ENCODE data around the gene PCNT. TPM values are rescaled to one million over a fixed set of nuclear protein-coding genes. Genes with fewer than 3 reads are reported as not detected.

Gene PCNT
- total and polyA plus RNA-seq, 2 donors (not counting 1 experiment from before 2014, with no cell fraction given), result 20.3 to 58.1 TPM

DNA sequence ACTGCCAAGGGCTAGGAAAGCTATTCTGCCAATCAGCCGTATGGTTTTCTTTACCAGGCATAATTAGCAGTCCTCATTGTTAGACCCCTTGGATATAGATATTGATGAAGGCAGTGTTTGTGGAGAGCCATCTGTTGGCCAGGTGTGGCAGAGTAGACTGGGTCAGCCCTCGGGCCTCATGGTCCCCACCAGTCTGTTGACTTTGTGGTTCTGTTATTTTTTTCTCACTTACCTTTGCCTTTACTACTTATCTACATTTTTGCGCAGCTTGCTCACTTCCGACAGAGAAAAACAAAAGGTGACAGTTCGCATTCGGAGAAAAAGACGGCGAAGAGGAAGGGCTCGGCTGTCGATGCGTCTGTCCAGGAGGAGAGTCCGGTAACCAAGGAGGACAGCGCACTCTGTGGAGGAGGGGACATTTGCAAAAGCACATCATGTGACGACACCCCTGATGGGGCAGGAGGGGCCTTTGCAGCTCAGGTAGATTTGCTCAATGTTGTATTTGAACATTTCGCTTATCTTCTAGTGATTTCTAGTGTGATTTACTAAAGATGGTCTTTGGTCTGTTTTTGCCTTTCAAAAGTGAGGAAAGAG is 2.3 kb downstream of the PCNT start:
- no peaks in the 10 kb centered on the region for H3K27me3 Mint-ChIP-seq
- no peak for TF ChIP-seq EZH2 (IDR thresholded peaks at IDR 0.05; ENCODE audit: borderline replicate concordance, insufficient read depth, low read depth, low read length, poor library complexity, severe bottlenecking)
- no peak for TF ChIP-seq CTCF (IDR thresholded peaks at IDR 0.05)
- Histone ChIP-seq H3K9ac (ENCODE audit: low read length) (no peak overlapping the region), H2AFZ (ENCODE audit: insufficient read depth, low read depth, low read length, poor library complexity, severe bottlenecking) (no peak overlapping the region), H3K36me3 (replicated peaks in 1 of 2; ENCODE audit: control extremely low read depth in 1 of 2, control insufficient read depth in 1 of 2, extremely low read depth in 1 of 2, insufficient read depth in 2 of 2, low read length in 1 of 2) (peaks cover 0 to 2% of the 10 kb centered on the region in 2 experiments), H3K4me1 (ENCODE audit: control insufficient read depth in 2 of 2, insufficient read depth in 2 of 2, low read length in 2 of 2) (peaks cover 16 to 20% of the 10 kb centered on the region in 2 donors), H3K27ac (ENCODE audit: low read length in 2 of 2) (no peak overlapping the region), H3K9me3 (ENCODE audit: control extremely low read depth in 1 of 3, control insufficient read depth in 2 of 3, insufficient read depth in 1 of 3, low read length in 2 of 3) (no peaks in the 10 kb centered on the region), H3K27me3 (replicated peaks in 1 of 4; ENCODE audit: control extremely low read depth in 1 of 4, control insufficient read depth in 3 of 4, insufficient read depth in 4 of 4, low read length in 3 of 4) (peaks cover 0 to 3% (median 0%) of the 10 kb centered on the region in 4 experiments), H3K79me2 (ENCODE audit: control insufficient read depth, insufficient read depth, low read length) (peaks cover 44% of the 10 kb centered on the region), H3K4me2 (replicated peaks; ENCODE audit: low read depth, low read length, poor library complexity, severe bottlenecking) (no peak overlapping the region), H3K4me3 (ENCODE audit: control extremely low read depth in 1 of 5, extremely low read depth in 1 of 5, insufficient read depth in 1 of 5, low read depth in 2 of 5, low read length in 4 of 5) (no peak overlapping the region), H4K20me1 (ENCODE audit: control insufficient read depth, insufficient read depth, low read length, poor library complexity, severe bottlenecking) (no peaks in the 10 kb centered on the region)
- no peak for DNase-seq
- H3K4me1 Mint-ChIP-seq, result peaks cover 19% of the 10 kb centered on the region
- intact Hi-C loops (cut with micrococcal nuclease), result no loop called here
- H3K9me3 Mint-ChIP-seq (ENCODE audit: insufficient read depth), result no peaks in the 10 kb centered on the region
- WGBS (ENCODE audit: insufficient coverage), result 97% methylated on average over 12 of the region's 15 CpGs
- no peak for ATAC-seq (ENCODE audit: low read depth)
- POLR2A ChIA-PET, result no interaction called here
- H3K4me3 Mint-ChIP-seq, result peak overlapping the region; percentile 46
- peak overlapping the region; percentile 34 for H3K27ac Mint-ChIP-seq
- CTCF ChIA-PET, result interaction anchor here (0.9 to 1.6 kb wide), 4 partner anchors 25 to 183 kb away, joined by 3 to 11 read pairs (median 4); partner anchors contain the start of gene MCM3AP

DNA sequence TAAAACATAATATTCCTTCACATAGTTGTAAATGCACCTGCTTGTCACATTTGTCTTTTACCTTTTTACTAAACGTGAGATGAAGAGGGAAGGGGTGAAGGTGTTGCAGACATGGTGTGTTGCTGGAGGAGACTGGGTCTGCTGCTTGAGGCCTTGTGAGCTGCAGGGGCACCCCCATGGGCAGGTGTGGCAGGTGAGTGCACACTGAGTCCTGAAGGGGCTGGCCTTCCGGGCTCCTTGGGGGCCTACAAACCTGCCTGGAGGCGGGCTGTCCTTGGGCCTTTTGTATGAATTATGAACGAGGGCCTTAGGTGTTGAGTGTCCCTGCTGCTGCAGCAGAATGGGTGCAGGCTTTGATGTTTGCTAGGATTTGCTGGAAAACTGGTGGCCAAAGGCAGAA is 3.8 kb downstream of the PCNT start:
- H3K4me3 Mint-ChIP-seq, result no peak overlapping the region

More for the DNA sequence above, 3.8 kb downstream of the PCNT start:
- ATAC-seq (ENCODE audit: low read depth) (no peak), DNase-seq (no peak)
- H3K27ac ChIP-seq (ENCODE audit: low read length in 2 of 2), result no peak overlapping the region
- peaks cover 10% of the 10 kb centered on the region for H3K4me1 Mint-ChIP-seq
- no peak overlapping the region for H3K4me3 ChIP-seq (ENCODE audit: control extremely low read depth in 1 of 5, extremely low read depth in 1 of 5, insufficient read depth in 1 of 5, low read depth in 2 of 5, low read length in 4 of 5)
- intact Hi-C loops (cut with micrococcal nuclease), result no loop called here
- no peaks in the 10 kb centered on the region for H3K9me3 ChIP-seq (ENCODE audit: control extremely low read depth in 1 of 3, control insufficient read depth in 2 of 3, insufficient read depth in 1 of 3, low read length in 2 of 3)
- H3K27me3 ChIP-seq (replicated peaks in 1 of 4; ENCODE audit: control extremely low read depth in 1 of 4, control insufficient read depth in 3 of 4, insufficient read depth in 4 of 4, low read length in 3 of 4), result no peaks in the 10 kb centered on the region
- H3K9me3 Mint-ChIP-seq (ENCODE audit: insufficient read depth), result no peaks in the 10 kb centered on the region
- H3K27ac Mint-ChIP-seq, result no peak overlapping the region
- H3K9ac ChIP-seq (ENCODE audit: low read length), result no peak overlapping the region
- peaks cover 10 to 12% of the 10 kb centered on the region in 2 donors for H3K4me1 ChIP-seq (ENCODE audit: control insufficient read depth in 2 of 2, insufficient read depth in 2 of 2, low read length in 2 of 2)
- H3K79me2 ChIP-seq (ENCODE audit: control insufficient read depth, insufficient read depth, low read length), result peaks cover 48% of the 10 kb centered on the region
- H3K27me3 Mint-ChIP-seq, result no peaks in the 10 kb centered on the region
- 100% methylated on average over 3 of the region's 4 CpGs for WGBS (ENCODE audit: insufficient coverage)
- peaks cover 2 to 7% of the 10 kb centered on the region in 2 experiments for H3K36me3 ChIP-seq (replicated peaks in 1 of 2; ENCODE audit: control extremely low read depth in 1 of 2, control insufficient read depth in 1 of 2, extremely low read depth in 1 of 2, insufficient read depth in 2 of 2, low read length in 1 of 2)
- H2AFZ ChIP-seq (ENCODE audit: insufficient read depth, low read depth, low read length, poor library complexity, severe bottlenecking), result no peak overlapping the region
- H4K20me1 ChIP-seq (ENCODE audit: control insufficient read depth, insufficient read depth, low read length, poor library complexity, severe bottlenecking), result no peaks in the 10 kb centered on the region
- CTCF ChIA-PET, result no interaction called here
- TF ChIP-seq EZH2 (IDR thresholded peaks at IDR 0.05; ENCODE audit: borderline replicate concordance, insufficient read depth, low read depth, low read length, poor library complexity, severe bottlenecking) (no peak), CTCF (IDR thresholded peaks at IDR 0.05) (no peak)
- POLR2A ChIA-PET, result no interaction called here
- H3K4me2 ChIP-seq (replicated peaks; ENCODE audit: low read depth, low read length, poor library complexity, severe bottlenecking), result no peak overlapping the region

Data from B cell (primary cell).